Left ventricle myocardium inferior (tissue), 1 donor: ENCODE results near the gene STX17. TPM values are rescaled to one million over a fixed set of nuclear protein-coding genes. Genes with fewer than 3 reads are reported as not detected.

ENCODE experiments used
- DNase-seq: peaks from one replicate; pipeline ENCODE4 v3.0.0-alpha.2; 2020
- H3K27ac ChIP-seq: fragments of 200-600 bp; replicated peaks from 2 replicates; pipeline ENCODE4 v1.8.0; 2021
- H3K27me3 ChIP-seq: fragments of 200-600 bp; 2 replicates; pipeline ENCODE4 v1.8.0; 2021; ENCODE audit warnings: low read depth
- H3K36me3 ChIP-seq: fragments of 200-600 bp; 2 replicates; pipeline ENCODE4 v1.8.0; 2021
- H3K4me1 ChIP-seq: fragments of 200-600 bp; 2 replicates; pipeline ENCODE4 v1.8.0; 2021
- H3K4me3 ChIP-seq: fragments of 200-600 bp; 2 replicates; pipeline ENCODE4 v1.8.0; 2021; ENCODE audit warnings: mild to moderate bottlenecking, moderate library complexity
- H3K9me3 ChIP-seq: fragments of 200-600 bp; replicated peaks from 2 replicates; pipeline ENCODE4 v1.8.0; 2021
- intact Hi-C: fragments of 100-400 bp; cut with micrococcal nuclease; formaldehyde crosslinking; loops from one replicate; pipeline ENCODE4 v1.11.0; 2022
- total RNA-seq: library from RNA; stranded (reverse); fragmentation: NEBNext Ultra II Directional; extraction: Animal tissue kit (Norgen Biotek cat#: 25700); gene quantifications from one replicate; pipeline ENCODE4 v1.2.1, GENCODE V29; 2021
- TF ChIP-seq, protein P1 (sequence below): fragments of 200-600 bp; IDR thresholded peaks from 2 replicates; pipeline ENCODE4 v1.8.0; 2021; ENCODE audit warnings: antibody characterized with exemption, mild to moderate bottlenecking, borderline replicate concordance
- donor health status: DM: no; HTN: yes; CAD: no; lungs with severe emphysema.

Gene STX17
- total RNA-seq, 1 donor from 2014 or later = 23.7 TPM

DNA sequence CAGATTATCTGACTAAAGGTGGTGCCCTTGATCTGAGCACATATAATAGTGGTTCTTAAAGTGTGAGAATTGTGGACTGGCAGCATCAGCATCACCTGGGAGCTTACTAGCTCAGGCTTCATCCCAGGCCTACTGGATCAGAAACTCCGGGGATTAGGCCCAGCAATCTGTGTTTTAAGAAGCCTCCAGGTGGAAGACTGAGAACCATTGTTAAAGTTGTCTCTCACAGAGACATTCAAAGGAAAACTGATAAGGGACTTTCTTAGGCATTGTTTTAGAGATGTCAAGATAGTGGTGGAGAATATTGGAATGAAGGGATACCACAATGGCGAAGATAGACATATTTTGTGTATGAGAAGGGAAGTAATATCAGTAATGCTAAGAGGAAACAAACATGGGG lies 59.5 kb downstream of the STX17 start:
- no peak for DNase-seq
- no peaks in the 10 kb centered on the region for H3K27me3 ChIP-seq
- no peaks in the 10 kb centered on the region for H3K4me1 ChIP-seq
- H3K36me3 ChIP-seq = peaks cover 44% of the 10 kb centered on the region
- no peak overlapping the region for H3K27ac ChIP-seq
- no peak overlapping the region for H3K4me3 ChIP-seq
- TF ChIP-seq, protein P1, sequence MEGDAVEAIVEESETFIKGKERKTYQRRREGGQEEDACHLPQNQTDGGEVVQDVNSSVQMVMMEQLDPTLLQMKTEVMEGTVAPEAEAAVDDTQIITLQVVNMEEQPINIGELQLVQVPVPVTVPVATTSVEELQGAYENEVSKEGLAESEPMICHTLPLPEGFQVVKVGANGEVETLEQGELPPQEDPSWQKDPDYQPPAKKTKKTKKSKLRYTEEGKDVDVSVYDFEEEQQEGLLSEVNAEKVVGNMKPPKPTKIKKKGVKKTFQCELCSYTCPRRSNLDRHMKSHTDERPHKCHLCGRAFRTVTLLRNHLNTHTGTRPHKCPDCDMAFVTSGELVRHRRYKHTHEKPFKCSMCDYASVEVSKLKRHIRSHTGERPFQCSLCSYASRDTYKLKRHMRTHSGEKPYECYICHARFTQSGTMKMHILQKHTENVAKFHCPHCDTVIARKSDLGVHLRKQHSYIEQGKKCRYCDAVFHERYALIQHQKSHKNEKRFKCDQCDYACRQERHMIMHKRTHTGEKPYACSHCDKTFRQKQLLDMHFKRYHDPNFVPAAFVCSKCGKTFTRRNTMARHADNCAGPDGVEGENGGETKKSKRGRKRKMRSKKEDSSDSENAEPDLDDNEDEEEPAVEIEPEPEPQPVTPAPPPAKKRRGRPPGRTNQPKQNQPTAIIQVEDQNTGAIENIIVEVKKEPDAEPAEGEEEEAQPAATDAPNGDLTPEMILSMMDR = no peak
- no peaks in the 10 kb centered on the region for H3K9me3 ChIP-seq
- intact Hi-C loops = no loop called here

DNA sequence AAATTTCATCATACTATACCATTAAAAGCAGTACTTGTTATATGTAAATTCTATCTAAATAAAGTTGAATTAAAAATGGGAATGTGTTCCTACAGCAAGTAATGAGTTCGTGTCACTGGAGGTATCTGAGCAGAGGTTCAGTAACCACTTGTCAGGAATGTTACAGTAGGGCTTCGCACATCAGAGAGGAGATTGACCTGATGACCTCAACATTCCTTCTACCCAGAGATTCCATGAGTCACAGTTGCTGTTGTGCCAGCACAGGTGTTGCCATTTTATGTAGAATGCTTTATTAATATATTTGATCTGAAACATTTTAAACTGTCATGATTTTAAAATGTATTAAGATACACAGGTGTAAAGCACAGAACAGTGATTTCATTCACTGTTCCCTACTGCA lies 60.3 kb downstream of the STX17 start:
- DNase-seq = no peak
- Histone ChIP-seq H3K9me3 (no peaks in the 10 kb centered on the region), H3K27me3 (no peaks in the 10 kb centered on the region), H3K4me1 (no peaks in the 10 kb centered on the region), H3K36me3 (peaks cover 40% of the 10 kb centered on the region), H3K4me3 (no peak overlapping the region), H3K27ac (no peak overlapping the region)
- intact Hi-C loops = no loop called here
- TF ChIP-seq, protein P1 = no peak

DNA sequence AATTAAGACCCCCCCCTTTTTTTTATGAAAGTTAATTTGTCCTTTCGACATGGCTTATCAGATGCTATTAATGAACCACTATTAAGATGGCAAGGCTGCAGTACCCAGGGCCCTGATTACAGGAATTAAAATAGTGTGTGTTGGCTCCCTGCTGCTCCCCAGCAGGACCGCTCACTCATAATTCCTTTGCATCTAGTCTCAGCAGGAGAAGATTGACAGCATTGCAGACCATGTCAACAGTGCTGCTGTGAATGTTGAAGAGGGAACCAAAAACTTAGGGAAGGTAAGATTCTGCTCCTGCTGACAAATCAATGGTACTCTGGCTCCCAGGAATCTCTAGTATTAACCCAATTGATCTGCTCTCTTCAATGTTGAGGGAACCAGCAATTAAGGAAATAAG lies 61.0 kb downstream of the STX17 start:
- no peak overlapping the region for H3K27ac ChIP-seq
- TF ChIP-seq, protein P1 = no peak
- intact Hi-C loops = no loop called here
- no peak for DNase-seq
- H3K36me3 ChIP-seq = peaks cover 40% of the 10 kb centered on the region
- H3K9me3 ChIP-seq = no peaks in the 10 kb centered on the region
- no peaks in the 10 kb centered on the region for H3K27me3 ChIP-seq
- H3K4me1 ChIP-seq = no peaks in the 10 kb centered on the region
- no peak overlapping the region for H3K4me3 ChIP-seq

DNA sequence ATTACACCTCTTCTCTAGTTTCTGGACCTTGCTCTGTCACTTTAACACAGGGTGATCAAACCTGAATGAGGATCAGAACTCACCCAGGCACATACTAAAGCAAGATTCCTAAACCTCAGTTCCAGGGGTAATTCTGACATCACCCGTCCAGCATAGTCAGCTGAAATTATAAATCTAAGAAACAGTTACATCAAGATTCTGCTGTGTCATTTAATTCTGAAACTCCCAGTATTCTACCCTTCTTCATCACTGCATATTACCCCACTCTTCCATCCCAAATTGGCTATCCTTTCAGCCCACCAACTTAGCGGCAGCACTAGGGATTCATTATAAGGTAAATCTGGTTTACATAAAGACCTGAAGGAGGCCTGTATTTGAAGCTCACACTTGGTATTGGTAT lies 64.0 kb downstream of the STX17 start:
- Histone ChIP-seq H3K36me3 (peaks cover 40% of the 10 kb centered on the region), H3K4me1 (no peaks in the 10 kb centered on the region), H3K27ac (no peak overlapping the region), H3K27me3 (no peaks in the 10 kb centered on the region), H3K4me3 (no peak overlapping the region), H3K9me3 (no peaks in the 10 kb centered on the region)
- TF ChIP-seq, protein P1 = no peak
- intact Hi-C loops = no loop called here
- DNase-seq = no peak

DNA sequence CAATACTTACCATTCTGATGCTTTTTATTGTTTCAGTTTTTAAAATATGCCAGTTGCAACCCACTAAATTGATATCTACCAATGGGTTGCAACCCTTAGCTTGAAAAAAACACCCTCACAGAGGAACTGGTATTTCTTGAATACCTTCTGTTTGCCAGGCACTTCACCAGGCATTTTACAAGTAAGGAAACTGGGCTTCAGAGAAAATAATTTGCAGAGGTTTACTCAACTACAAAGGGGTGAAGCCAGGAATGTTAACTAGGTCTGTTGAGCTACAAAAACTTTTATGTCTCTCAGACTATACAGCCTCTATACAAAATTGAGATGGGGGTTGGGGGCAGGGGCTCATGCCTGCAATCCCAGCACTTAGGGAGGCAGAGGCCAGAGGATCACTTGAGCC lies 65.0 kb downstream of the STX17 start:
- Histone ChIP-seq H3K36me3 (peaks cover 40% of the 10 kb centered on the region), H3K4me1 (no peaks in the 10 kb centered on the region), H3K27me3 (no peaks in the 10 kb centered on the region), H3K27ac (no peak overlapping the region), H3K4me3 (no peak overlapping the region), H3K9me3 (no peaks in the 10 kb centered on the region)
- no peak for DNase-seq
- TF ChIP-seq, protein P1 = no peak
- intact Hi-C loops = no loop called here

DNA sequence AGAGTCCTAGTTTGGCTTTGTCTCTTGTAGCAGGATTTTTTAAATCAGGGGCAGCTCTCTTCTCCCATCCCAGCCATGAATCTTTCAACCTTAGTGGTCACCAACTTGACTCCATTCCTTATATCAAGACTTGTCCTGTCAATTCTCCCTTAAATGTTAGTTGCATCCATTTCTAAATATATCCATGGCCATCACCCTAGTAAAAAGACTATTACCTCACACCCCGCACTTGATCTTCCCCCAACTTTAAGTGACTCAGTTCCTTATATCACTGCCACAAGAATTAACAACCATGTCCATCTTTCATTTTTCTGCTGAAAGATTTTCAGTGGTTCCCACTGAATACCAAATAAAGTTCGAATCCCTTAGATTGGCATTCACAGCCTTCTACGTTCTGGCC lies 67.0 kb downstream of the STX17 start:
- intact Hi-C loops = no loop called here
- Histone ChIP-seq H3K27me3 (no peaks in the 10 kb centered on the region), H3K36me3 (peaks cover 39% of the 10 kb centered on the region), H3K9me3 (no peaks in the 10 kb centered on the region), H3K4me1 (no peaks in the 10 kb centered on the region), H3K4me3 (no peak overlapping the region), H3K27ac (no peak overlapping the region)
- TF ChIP-seq, protein P1 = no peak
- DNase-seq = no peak
